ENCODE results near the gene ARFRP1.
A peak's percentile ranks its signal among the peaks of the same experiment; 100 is the strongest.
"Not testable (repeated sequence)": the region's sequence is repeated elsewhere in the genome, so short reads cannot be mapped to it uniquely, and the experiment has no call there.

Gene ARFRP1

GRCh38 chr20:63675681-63676368 lies 32.0 kb downstream of the ARFRP1 start:
- no peak for DNase-seq (ENCODE audit: low read depth in 2 of 2)

GRCh38 chr20:63673951-63674350 lies 33.8 kb downstream of the ARFRP1 start:
- no peak for DNase-seq (ENCODE audit: low read depth in 2 of 2)

GRCh38 chr20:63672666-63673065 lies 35.1 kb downstream of the ARFRP1 start:
- DNase-seq (ENCODE audit: low read depth in 2 of 2), result no peak

- DNase-seq (ENCODE audit: low read depth in 2 of 2), result not testable (repeated sequence)
Measured at GRCh38 chr20:63671695-63672094, 36.1 kb downstream of the ARFRP1 start.

GRCh38 chr20:63668351-63668750 lies 39.4 kb downstream of the ARFRP1 start:
- DNase-seq (ENCODE audit: low read depth in 2 of 2), result no peak

GRCh38 chr20:63667858-63668257 lies 39.9 kb downstream of the ARFRP1 start:
- no peak for DNase-seq (ENCODE audit: low read depth in 2 of 2)

- no peak for DNase-seq (ENCODE audit: low read depth in 2 of 2)
Measured at GRCh38 chr20:63665708-63666107, 42.1 kb downstream of the ARFRP1 start.

- DNase-seq (ENCODE audit: low read depth in 2 of 2), result no peak
Measured at GRCh38 chr20:63664861-63665594, 42.7 kb downstream of the ARFRP1 start.

- no peak for DNase-seq (ENCODE audit: low read depth in 2 of 2)
Measured at GRCh38 chr20:63664143-63664851, 43.5 kb downstream of the ARFRP1 start.

- no peak for DNase-seq (ENCODE audit: low read depth in 2 of 2)
Measured at GRCh38 chr20:63663332-63664066, 44.3 kb downstream of the ARFRP1 start.

GRCh38 chr20:63662813-63663189 lies 45.0 kb downstream of the ARFRP1 start:
- no peak for DNase-seq (ENCODE audit: low read depth in 2 of 2)

GRCh38 chr20:63661959-63662812 lies 45.6 kb downstream of the ARFRP1 start:
- no peak for DNase-seq (ENCODE audit: low read depth in 2 of 2)

- DNase-seq (ENCODE audit: low read depth in 2 of 2), result no peak
Measured at GRCh38 chr20:63661108-63661507, 46.7 kb downstream of the ARFRP1 start.

GRCh38 chr20:63660622-63661021 lies 47.2 kb downstream of the ARFRP1 start:
- no peak for DNase-seq (ENCODE audit: low read depth in 2 of 2)

- not testable (repeated sequence) for DNase-seq (ENCODE audit: low read depth in 2 of 2)
Measured at GRCh38 chr20:63660174-63660573, 47.6 kb downstream of the ARFRP1 start.

- no peak for DNase-seq (ENCODE audit: low read depth in 2 of 2)
Measured at GRCh38 chr20:63659370-63659769, 48.4 kb downstream of the ARFRP1 start.

GRCh38 chr20:63658749-63659187 lies 49.0 kb downstream of the ARFRP1 start:
- DNase-seq (ENCODE audit: low read depth in 2 of 2), result no peak

- peak; percentile 79 to 84 for DNase-seq (ENCODE audit: low read depth in 2 of 2)
Measured at GRCh38 chr20:63657937-63658748, 49.6 kb downstream of the ARFRP1 start, which contains the start of gene RTEL1. RTEL1 (plus strand) TSS chr20:63658312; CDS start chr20:63659403, 1,091 bp downstream.

- DNase-seq (ENCODE audit: low read depth in 2 of 2), result no peak
Measured at GRCh38 chr20:63657260-63657936, 50.4 kb downstream of the ARFRP1 start.
